ENCODE data around the gene GNE.
"Not testable (repeated sequence)": the region's sequence is repeated elsewhere in the genome, so short reads cannot be mapped to it uniquely, and the experiment has no call there.

Gene GNE

DNA sequence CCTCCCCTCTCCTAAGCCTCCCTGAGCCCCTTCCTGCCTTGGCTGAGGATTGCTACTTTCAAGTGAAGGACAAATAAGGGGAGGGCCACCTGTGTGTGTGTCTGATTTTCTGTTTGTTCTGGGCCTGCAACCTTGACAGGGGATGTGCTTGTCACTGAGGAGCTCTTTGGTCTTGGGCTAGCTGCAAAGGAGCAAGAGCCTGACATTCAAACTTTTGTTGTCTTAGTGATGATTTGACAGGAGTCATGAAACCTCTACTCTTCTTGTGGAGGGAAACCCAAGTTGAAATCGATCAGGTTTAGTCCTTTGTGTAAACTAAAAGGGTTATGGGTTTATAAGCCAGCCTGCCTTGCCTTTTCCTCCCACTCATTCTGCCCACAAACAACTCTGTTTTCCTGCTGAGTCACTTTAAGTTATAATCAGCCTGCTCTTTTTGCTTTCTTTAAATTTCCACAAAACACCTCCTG lies 50.7 kb downstream of the GNE start:
- no peak for DNase-seq (ENCODE audit: low spot score)

DNA sequence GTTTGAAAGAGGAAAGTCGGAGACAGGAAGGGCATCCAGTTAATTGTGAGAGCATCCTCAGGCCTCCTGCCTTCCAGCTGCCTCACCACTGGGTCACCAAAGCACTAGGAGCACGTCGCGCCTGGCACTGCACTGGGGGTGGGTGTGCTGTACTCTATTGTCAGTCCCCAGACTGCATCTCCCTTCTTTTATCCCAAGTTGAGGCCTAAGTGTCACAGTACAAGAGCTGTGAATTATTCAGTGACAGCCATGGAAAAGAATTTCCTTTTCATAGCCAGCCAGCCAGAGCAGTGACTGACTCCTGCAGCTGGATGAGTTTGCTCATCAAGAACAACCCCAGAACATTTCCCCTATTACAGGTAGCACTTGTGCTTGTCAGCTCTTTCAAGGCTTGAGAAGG lies 51.2 kb downstream of the GNE start:
- DNase-seq (ENCODE audit: low spot score): no peak

DNA sequence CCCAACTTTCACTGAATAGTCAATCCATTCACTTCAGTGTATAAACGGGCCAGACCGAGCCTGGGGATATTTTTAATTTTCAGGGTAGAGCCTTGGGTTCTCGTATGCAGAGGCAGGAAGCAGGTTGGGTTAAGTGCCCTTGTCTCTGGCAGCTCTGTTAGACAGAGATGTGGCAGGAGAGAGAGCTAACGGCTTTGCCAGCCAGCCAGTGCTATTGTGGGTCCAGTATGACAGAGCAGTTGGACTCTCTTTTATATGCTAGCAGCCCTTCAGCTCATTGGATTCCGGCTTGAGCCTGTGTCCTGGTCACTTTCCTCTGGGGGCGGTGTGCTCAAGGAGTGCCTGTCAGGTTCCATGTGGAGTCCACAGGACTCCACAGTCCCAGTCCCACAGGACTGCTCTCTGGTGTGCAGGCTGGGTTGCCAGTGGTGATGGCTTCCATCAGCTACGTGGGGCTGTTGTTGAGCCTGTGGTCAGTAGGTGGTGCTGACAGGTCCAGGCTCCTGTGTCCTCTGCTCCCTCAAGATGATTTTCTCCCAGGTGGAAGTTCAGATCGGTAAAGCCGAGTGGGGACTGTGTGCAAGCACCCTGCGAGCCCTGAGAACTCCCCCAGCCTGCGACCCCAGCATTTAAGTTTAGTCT lies 53.2 kb downstream of the GNE start:
- no peak for DNase-seq (ENCODE audit: low spot score)

DNA sequence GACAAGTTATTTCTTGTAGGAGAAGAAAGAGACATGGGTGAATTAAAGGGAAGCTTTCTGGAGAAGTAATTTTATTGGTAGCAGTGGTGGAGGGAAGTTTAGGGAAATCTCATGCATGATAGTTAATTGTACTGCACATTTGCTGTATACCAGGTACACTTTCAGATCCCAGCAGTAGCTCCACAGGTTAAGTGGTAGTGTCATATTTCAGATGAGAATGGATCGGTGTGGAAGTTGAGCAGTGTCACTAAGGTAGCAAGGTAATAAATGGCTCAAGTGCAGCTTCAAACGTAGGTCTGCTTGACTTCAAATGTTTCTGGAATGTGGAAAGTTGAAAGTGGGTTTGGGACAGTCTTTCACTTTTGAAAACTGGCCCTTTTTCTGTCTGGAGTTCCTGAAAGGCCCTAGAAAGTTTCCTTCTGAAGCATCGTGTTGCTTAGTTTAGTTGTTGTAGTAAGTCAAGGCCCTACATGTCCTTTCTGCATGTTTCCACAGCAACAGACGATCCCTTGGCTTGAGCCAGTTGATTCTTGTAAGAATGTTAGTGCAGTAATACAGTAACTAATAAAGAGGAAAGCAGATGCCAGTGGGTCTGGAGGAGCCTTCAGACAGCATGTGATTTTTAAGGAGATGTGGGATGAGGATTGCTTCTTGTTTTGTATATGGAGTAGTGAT lies 63.8 kb downstream of the GNE start:
- DNase-seq (ENCODE audit: low spot score): no peak

- DNase-seq (ENCODE audit: low spot score): no peak
These were observed 65.2 kb downstream of the GNE start for GRCh38 chr9:36193023-36193422.

DNA sequence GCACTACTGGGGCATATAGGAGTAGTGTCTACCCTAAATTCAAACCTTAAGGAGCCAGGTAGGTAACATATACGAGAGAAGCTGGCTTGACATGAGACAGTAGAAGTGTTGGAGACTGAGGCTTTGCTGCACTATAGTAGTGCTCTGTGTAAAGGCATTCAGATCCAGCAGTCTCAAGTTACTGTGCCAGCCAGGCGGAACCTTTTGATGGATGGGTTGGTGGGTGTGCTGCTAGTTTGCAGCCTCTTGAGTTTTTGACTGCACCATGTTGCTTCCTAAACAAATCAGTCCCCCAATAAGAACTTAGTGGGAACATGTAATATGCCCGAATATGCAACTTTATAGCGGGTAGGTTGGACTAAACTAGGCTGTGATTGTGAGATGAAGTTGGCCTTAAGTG lies 66.1 kb downstream of the GNE start:
- no peak for DNase-seq (ENCODE audit: low spot score)

GRCh38 chr9:36191686-36192085 lies 66.6 kb downstream of the GNE start:
- no peak for DNase-seq (ENCODE audit: low spot score)

- DNase-seq (ENCODE audit: low spot score): no peak
These were observed 67.0 kb downstream of the GNE start for GRCh38 chr9:36191290-36191645.

DNA sequence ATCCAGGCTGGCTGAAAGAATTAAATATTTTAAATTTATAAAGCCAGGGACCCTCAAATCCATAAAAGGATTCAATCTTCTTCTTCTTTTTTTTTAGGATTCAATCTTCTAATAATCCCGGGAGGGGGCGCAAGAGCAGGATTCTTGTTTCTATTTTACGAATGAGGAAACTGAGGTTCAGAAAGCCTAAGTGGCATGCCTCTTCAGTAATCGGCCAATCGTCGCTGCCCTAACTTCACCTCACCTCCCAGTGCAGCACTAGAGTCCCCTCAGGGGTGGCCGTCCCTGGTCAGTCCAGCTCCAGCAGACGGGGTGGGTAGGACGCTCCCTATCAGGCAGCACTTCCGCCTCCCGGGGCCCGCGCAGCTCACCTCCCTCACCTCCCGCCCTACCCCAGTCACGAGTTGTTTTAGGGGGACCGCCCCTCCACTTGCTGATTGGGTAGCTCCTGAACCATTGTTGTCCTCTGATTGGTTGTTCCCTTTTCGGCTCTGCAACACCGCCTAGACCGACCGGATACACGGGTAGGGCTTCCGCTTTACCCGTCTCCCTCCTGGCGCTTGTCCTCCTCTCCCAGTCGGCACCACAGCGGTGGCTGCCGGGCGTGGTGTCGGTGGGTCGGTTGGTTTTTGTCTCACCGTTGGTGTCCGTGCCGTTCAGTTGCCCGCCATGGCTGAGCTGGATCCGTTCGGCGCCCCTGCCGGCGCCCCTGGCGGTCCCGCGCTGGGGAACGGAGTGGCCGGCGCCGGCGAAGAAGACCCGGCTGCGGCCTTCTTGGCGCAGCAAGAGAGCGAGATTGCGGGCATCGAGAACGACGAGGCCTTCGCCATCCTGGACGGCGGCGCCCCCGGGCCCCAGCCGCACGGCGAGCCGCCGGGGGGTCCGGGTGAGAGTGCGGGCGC lies 67.6 kb downstream of the GNE start, which contains the start of gene CLTA:
TSS of gene CLTA (plus strand) at position 534 of the 902 bp plus-strand sequence. CDS start at position 670, 136 bp downstream.
- DNase-seq (ENCODE audit: low spot score): peak; percentile 98

DNA sequence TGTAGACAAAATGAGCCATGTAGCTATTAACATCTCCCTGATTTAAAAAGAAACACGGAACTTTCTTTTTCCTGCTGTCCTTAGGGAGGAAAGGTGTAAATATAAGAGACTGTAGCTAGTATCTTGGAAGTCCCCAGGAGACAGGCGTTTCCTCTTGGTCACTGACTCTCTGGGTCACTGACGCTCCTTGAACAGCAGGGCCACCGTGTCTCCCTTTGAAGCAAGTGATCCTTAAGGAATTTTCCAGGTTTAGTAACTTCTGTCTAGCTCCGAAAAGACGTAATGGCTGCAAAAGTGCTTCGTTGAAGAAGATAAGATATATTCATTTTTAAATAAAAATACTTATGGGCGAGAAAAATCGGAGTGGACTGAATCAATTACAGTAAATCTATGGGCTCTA lies 68.3 kb downstream of the GNE start:
- DNase-seq (ENCODE audit: low spot score): peak; percentile 52

GRCh38 chr9:36188212-36188611 lies 70.0 kb downstream of the GNE start:
- DNase-seq (ENCODE audit: low spot score): no peak

- no peak for DNase-seq (ENCODE audit: low spot score)
These were observed 70.8 kb downstream of the GNE start for GRCh38 chr9:36187414-36187813.

DNA sequence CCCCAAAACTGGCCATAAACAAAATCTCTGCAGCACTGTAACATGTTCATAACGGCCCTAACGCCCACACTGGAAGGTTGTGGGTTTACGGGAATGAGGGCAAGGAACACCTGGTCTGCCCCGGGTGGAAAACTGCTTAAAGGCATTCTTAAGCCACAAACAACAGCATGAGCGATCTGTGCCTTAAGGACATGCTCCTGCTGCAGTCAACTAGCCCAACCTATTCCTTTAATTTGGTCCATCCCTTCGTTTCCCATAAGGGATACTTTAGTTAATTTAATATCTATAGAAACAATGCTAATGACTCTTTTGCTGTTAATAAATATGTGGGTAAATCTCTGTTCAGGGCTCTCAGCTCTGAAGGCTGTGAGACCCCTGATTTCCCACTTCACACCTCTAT lies 78.0 kb downstream of the GNE start:
- not testable (repeated sequence) for DNase-seq (ENCODE audit: low spot score)

DNA sequence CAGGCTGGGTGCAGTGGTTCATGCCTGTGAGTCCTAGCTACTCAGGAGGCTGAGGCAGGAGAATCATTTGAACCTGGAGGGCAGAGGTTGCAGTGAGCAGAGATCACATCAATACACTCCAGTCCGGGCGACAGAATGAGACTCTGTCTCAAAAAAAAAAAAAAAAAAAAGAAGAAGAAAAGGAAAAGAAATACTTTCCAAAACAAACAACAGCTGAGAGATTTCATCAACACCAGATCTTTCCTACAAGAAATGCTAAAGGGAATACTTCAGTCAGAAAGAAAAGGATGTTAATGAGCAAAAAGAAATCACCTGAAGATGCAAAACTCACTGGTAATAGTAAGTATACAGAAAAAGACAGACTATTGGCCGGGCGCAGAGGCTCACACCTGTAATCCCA lies 80.7 kb downstream of the GNE start:
- DNase-seq (ENCODE audit: low spot score): no peak

DNA sequence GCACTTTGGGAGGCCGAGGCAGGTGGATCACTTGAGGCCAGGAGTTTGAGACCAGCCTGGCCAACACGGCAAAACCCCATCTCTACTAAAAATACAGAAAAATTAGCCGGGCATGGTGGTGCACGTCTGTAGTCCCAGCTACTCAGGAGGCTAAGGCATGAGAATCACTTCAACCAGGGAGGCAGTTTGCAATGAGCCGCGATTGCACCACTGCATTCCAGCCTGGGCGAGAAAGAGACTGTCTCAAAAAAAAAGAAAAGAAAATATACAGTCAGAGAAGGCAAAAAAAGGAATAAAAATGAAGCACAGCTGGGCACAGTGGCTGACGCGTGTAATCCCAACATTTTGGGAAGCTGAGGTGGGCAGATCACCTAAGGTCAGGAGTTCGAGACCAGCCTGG lies 81.8 kb downstream of the GNE start:
- not testable (repeated sequence) for DNase-seq (ENCODE audit: low spot score)

DNA sequence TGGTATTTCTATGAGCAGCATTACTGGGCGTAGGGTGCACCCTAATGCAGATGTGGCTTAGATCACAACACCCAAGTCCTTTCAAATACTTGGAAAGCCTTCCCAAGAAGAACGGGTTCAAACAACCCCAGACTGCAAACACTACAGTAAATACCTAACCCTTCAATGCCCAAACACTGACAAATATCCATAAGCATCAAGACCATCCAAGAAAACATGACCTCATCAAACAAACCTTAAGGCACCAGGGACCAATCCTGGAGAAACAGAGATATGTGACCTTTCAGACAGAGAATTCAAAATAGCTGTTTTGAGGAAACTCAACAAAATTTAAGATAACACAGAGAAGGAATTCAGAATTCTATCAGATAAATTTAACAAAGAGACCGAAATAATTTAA lies 83.0 kb downstream of the GNE start:
- not testable (repeated sequence) for DNase-seq (ENCODE audit: low spot score)

GRCh38 chr9:36174731-36175130 lies 83.5 kb downstream of the GNE start:
- no peak for DNase-seq (ENCODE audit: low spot score)

DNA sequence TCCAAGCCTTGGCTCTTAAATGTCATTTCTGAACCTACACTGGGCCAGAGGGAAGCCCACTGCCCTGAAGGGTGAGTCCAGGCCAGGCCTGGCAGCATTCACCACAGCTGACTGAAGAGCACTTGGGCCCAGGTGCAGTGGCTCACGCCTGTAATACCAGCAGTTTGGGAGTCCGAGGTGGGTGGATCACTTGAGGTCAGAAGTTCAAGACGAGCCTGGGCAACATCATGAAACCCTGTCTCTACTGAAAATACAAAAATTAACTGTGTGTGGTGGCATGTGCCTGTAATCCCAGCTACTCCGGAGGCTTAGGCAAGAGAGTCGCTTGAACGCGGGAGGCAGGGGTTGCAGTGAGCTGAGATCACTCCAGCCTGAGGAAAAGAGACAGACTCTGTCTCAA lies 84.0 kb downstream of the GNE start:
- DNase-seq (ENCODE audit: low spot score): no peak

GRCh38 chr9:36173861-36174260 lies 84.4 kb downstream of the GNE start:
- DNase-seq (ENCODE audit: low spot score): no peak

GRCh38 chr9:36170531-36170930 lies 87.7 kb downstream of the GNE start:
- DNase-seq (ENCODE audit: low spot score): no peak

DNA sequence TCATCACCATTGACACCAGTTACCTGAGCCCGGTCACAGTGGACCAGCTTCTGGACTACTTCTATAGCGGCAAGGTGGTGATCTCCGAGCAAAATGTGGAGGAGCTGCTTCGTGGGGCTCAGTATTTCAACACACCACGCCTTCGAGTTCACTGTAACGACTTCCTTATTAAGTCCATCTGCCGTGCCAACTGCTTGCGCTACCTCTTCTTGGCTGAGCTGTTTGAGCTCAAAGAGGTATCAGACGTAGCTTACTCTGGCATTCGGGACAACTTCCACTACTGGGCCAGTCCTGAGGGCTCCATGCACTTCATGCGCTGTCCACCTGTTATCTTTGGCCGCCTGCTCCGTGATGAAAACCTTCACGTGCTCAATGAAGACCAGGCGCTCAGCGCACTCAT lies 88.5 kb downstream of the GNE start:
- no peak for DNase-seq (ENCODE audit: low spot score)

- DNase-seq (ENCODE audit: low spot score): no peak
These were observed 89.1 kb downstream of the GNE start, which contains the start of gene CCIN for GRCh38 chr9:36169166-36169565. TSS of gene CCIN (plus strand) at chr9:36169388. CDS start at chr9:36169503, 115 bp downstream.
